ENCODE results near the gene CAPN10.

DNA sequence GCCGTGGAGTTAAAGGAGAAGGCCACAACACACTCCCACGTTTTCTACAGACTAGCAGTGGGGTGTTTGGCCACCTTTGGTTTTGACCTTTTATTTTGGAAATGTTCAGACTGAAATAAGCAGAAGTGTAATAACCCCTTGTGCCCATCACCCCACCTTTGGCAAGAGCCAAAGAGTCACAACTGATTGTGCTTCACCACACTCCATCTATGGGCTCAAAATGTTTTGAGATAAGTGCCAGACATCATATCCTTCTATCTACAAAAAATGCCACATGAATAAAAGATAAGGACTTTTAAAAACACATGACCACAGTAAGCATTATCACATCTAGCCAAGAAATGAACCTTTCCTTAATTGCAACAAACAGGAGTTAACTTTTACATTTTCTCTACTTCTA is 28.9 kb downstream of the CAPN10 start:
- TF ChIP-seq POLR2A (IDR thresholded peaks at IDR 0.05; ENCODE audit: low read depth, low read length) (no peak), MAX (IDR thresholded peaks at IDR 0.05; ENCODE audit: insufficient read depth, insufficient read length) (no peak)
- TF ChIP-seq, protein P1, sequence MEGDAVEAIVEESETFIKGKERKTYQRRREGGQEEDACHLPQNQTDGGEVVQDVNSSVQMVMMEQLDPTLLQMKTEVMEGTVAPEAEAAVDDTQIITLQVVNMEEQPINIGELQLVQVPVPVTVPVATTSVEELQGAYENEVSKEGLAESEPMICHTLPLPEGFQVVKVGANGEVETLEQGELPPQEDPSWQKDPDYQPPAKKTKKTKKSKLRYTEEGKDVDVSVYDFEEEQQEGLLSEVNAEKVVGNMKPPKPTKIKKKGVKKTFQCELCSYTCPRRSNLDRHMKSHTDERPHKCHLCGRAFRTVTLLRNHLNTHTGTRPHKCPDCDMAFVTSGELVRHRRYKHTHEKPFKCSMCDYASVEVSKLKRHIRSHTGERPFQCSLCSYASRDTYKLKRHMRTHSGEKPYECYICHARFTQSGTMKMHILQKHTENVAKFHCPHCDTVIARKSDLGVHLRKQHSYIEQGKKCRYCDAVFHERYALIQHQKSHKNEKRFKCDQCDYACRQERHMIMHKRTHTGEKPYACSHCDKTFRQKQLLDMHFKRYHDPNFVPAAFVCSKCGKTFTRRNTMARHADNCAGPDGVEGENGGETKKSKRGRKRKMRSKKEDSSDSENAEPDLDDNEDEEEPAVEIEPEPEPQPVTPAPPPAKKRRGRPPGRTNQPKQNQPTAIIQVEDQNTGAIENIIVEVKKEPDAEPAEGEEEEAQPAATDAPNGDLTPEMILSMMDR (IDR thresholded peaks at IDR 0.05; ENCODE audit: extremely low read depth in 1 of 2, insufficient read depth in 1 of 2, low read depth in 1 of 2, low read length in 2 of 2), result no peak

Measured in endothelial cell of umbilical vein (primary cell).